IgD-negative memory B cell (primary cell): Measurements from ENCODE around the gene DHCR24. TPM values are rescaled to one million over a fixed set of nuclear protein-coding genes. Genes with fewer than 3 reads are reported as not detected.

Experiments
- H3K27ac Mint-ChIP-seq, 3 donors: one replicate each; pipeline ENCODE4 v1.8.0; 2020 to 2022; ENCODE audit warnings: mild to moderate bottlenecking in 3 of 3, mixed read lengths in 3 of 3, moderate library complexity in 1 of 3
- H3K27me3 Mint-ChIP-seq: one replicate; pipeline ENCODE4 v1.8.0; 2021; ENCODE audit warnings: mixed read lengths
- H3K36me3 Mint-ChIP-seq: one replicate; pipeline ENCODE4 v1.8.0; 2020; ENCODE audit warnings: mild to moderate bottlenecking, mixed read lengths
- H3K4me1 Mint-ChIP-seq, 3 donors: one replicate each; pipeline ENCODE4 v1.8.0; 2020 to 2022; ENCODE audit warnings: mixed read lengths in 3 of 3, mild to moderate bottlenecking in 1 of 3
- H3K4me3 Mint-ChIP-seq, 4 donors: one replicate each; pipeline ENCODE4 v1.8.0; 2020 to 2022; ENCODE audit warnings: mild to moderate bottlenecking in 4 of 4, mixed read lengths in 4 of 4, moderate library complexity in 3 of 4
- H3K9me3 Mint-ChIP-seq, 3 donors: one replicate each; pipeline ENCODE4 v1.8.0; 2020 to 2021; ENCODE audit warnings: mixed read lengths in 3 of 3, mild to moderate bottlenecking in 1 of 3
- polyA plus RNA-seq: library from polyadenylated mRNA; unstranded; fragments of 300-500 nt; fragmentation: Illumina TruSeq; gene quantifications from one replicate; pipeline ENCODE4 v1.2.3, GENCODE V29; 2021

The DHCR24 gene
- polyA plus RNA-seq, 1 donor from 2014 or later, result 6.9 TPM

- H3K4me3 Mint-ChIP-seq, result no peak overlapping the region
- no peak overlapping the region for H3K27ac Mint-ChIP-seq
- peaks cover 12% of the 10 kb centered on the region for H3K36me3 Mint-ChIP-seq
- peaks cover 4 to 9% (median 7%) of the 10 kb centered on the region in 3 donors for H3K4me1 Mint-ChIP-seq
- H3K9me3 Mint-ChIP-seq, result peaks cover 0 to 4% (median 0%) of the 10 kb centered on the region in 3 donors
- H3K27me3 Mint-ChIP-seq, result no peaks in the 10 kb centered on the region
These were observed 7.1 kb downstream of the DHCR24 start for GRCh38 chr1:54879872-54880271.

- Mint-ChIP-seq H3K27me3 (no peaks in the 10 kb centered on the region), H3K36me3 (peaks cover 12% of the 10 kb centered on the region), H3K9me3 (peaks cover 0 to 4% (median 0%) of the 10 kb centered on the region in 3 donors), H3K4me3 (no peak overlapping the region), H3K4me1 (peaks cover 0 to 6% (median 2%) of the 10 kb centered on the region in 3 donors), H3K27ac (no peak overlapping the region)
These were observed 10.2 kb downstream of the DHCR24 start for GRCh38 chr1:54876814-54877213.

GRCh38 chr1:54875000-54875399, 12.0 kb downstream of the DHCR24 start:
- Mint-ChIP-seq H3K4me3 (no peak overlapping the region), H3K36me3 (peaks cover 8% of the 10 kb centered on the region), H3K27me3 (no peaks in the 10 kb centered on the region), H3K9me3 (no peaks in the 10 kb centered on the region), H3K4me1 (peaks cover 0 to 3% (median 0%) of the 10 kb centered on the region in 3 donors), H3K27ac (no peak overlapping the region)

- Mint-ChIP-seq H3K27ac (no peak overlapping the region), H3K4me1 (peaks cover 0 to 3% (median 0%) of the 10 kb centered on the region in 3 donors), H3K9me3 (no peaks in the 10 kb centered on the region), H3K4me3 (no peak overlapping the region), H3K27me3 (no peaks in the 10 kb centered on the region), H3K36me3 (peaks cover 4% of the 10 kb centered on the region)
These were observed 12.7 kb downstream of the DHCR24 start for GRCh38 chr1:54874079-54874830.

GRCh38 chr1:54872036-54872331, 15.0 kb downstream of the DHCR24 start:
- no peak overlapping the region for H3K27ac Mint-ChIP-seq
- H3K27me3 Mint-ChIP-seq, result no peaks in the 10 kb centered on the region
- no peaks in the 10 kb centered on the region for H3K9me3 Mint-ChIP-seq
- H3K4me1 Mint-ChIP-seq, result peaks cover 0 to 3% (median 0%) of the 10 kb centered on the region in 3 donors
- H3K36me3 Mint-ChIP-seq, result peaks cover 6% of the 10 kb centered on the region
- H3K4me3 Mint-ChIP-seq, result no peak overlapping the region

- Mint-ChIP-seq H3K4me3 (no peak overlapping the region), H3K27me3 (no peaks in the 10 kb centered on the region), H3K27ac (no peak overlapping the region), H3K4me1 (peaks cover 0 to 3% (median 0%) of the 10 kb centered on the region in 3 donors), H3K9me3 (no peaks in the 10 kb centered on the region), H3K36me3 (peaks cover 6% of the 10 kb centered on the region)
These were observed 15.5 kb downstream of the DHCR24 start for GRCh38 chr1:54871275-54872035.

GRCh38 chr1:54870869-54871268, 16.1 kb downstream of the DHCR24 start:
- H3K36me3 Mint-ChIP-seq, result peaks cover 6% of the 10 kb centered on the region
- no peaks in the 10 kb centered on the region for H3K27me3 Mint-ChIP-seq
- no peak overlapping the region for H3K27ac Mint-ChIP-seq
- no peaks in the 10 kb centered on the region for H3K9me3 Mint-ChIP-seq
- no peak overlapping the region for H3K4me3 Mint-ChIP-seq
- H3K4me1 Mint-ChIP-seq, result peaks cover 0 to 3% (median 0%) of the 10 kb centered on the region in 3 donors

GRCh38 chr1:54869173-54869851, 17.7 kb downstream of the DHCR24 start:
- H3K4me1 Mint-ChIP-seq, result no peaks in the 10 kb centered on the region
- no peak overlapping the region for H3K27ac Mint-ChIP-seq
- no peaks in the 10 kb centered on the region for H3K27me3 Mint-ChIP-seq
- H3K9me3 Mint-ChIP-seq, result no peaks in the 10 kb centered on the region
- no peak overlapping the region for H3K4me3 Mint-ChIP-seq
- H3K36me3 Mint-ChIP-seq, result peaks cover 4% of the 10 kb centered on the region

- Mint-ChIP-seq H3K27me3 (no peaks in the 10 kb centered on the region), H3K36me3 (peaks cover 6% of the 10 kb centered on the region), H3K27ac (no peak overlapping the region)
These were observed 19.3 kb downstream of the DHCR24 start for GRCh38 chr1:54867717-54868057.

GRCh38 chr1:54866801-54867716, 19.9 kb downstream of the DHCR24 start:
- Mint-ChIP-seq H3K27ac (no peak overlapping the region), H3K4me3 (no peak overlapping the region), H3K4me1 (peaks cover 1 to 3% (median 2%) of the 10 kb centered on the region in 3 donors), H3K9me3 (no peaks in the 10 kb centered on the region), H3K27me3 (no peaks in the 10 kb centered on the region), H3K36me3 (peaks cover 6% of the 10 kb centered on the region)

More at GRCh38 chr1:54867717-54868057, 19.3 kb downstream of the DHCR24 start:
- Mint-ChIP-seq H3K4me1 (no peaks in the 10 kb centered on the region), H3K9me3 (no peaks in the 10 kb centered on the region), H3K4me3 (no peak overlapping the region)

GRCh38 chr1:54865238-54866073, 21.5 kb downstream of the DHCR24 start:
- no peaks in the 10 kb centered on the region for H3K27me3 Mint-ChIP-seq
- H3K9me3 Mint-ChIP-seq, result no peaks in the 10 kb centered on the region
- H3K4me1 Mint-ChIP-seq, result peaks cover 8 to 10% (median 9%) of the 10 kb centered on the region in 3 donors
- H3K4me3 Mint-ChIP-seq, result no peak overlapping the region
- peaks cover 6% of the 10 kb centered on the region for H3K36me3 Mint-ChIP-seq
- H3K27ac Mint-ChIP-seq, result no peak overlapping the region

- peak overlapping the region in 1 of 3 donors; percentile 1 for H3K27ac Mint-ChIP-seq
- no peak overlapping the region for H3K4me3 Mint-ChIP-seq
- peaks cover 7% of the 10 kb centered on the region for H3K36me3 Mint-ChIP-seq
- no peaks in the 10 kb centered on the region for H3K27me3 Mint-ChIP-seq
- H3K4me1 Mint-ChIP-seq, result peaks cover 10 to 12% (median 10%) of the 10 kb centered on the region in 3 donors
- no peaks in the 10 kb centered on the region for H3K9me3 Mint-ChIP-seq
These were observed 22.4 kb downstream of the DHCR24 start for GRCh38 chr1:54864460-54865208.

- Mint-ChIP-seq H3K27me3 (no peaks in the 10 kb centered on the region), H3K9me3 (no peaks in the 10 kb centered on the region), H3K4me1 (peaks cover 10 to 13% (median 11%) of the 10 kb centered on the region in 3 donors), H3K27ac (no peak overlapping the region), H3K36me3 (peaks cover 10% of the 10 kb centered on the region), H3K4me3 (no peak overlapping the region)
These were observed 23.7 kb downstream of the DHCR24 start for GRCh38 chr1:54863267-54863665.
